Neural cell (in vitro differentiated cells): Measurements from ENCODE around the gene GLB1L.

ENCODE experiments used
- CTCF ChIP-seq: fragments of 450-650 bp; IDR thresholded peaks from 2 replicates; pipeline ENCODE4 v1.5.1; 2014; ENCODE audit warnings: antibody characterized with exemption, mild to moderate bottlenecking, moderate library complexity; ENCODE audit not compliant: poor library complexity, severe bottlenecking
- EP300 ChIP-seq: fragments of 450-650 bp; conservative IDR thresholded peaks from 2 replicates; pipeline ENCODE4 v1.6.1; 2014; ENCODE audit warnings: antibody characterized with exemption, mild to moderate bottlenecking, moderate library complexity; ENCODE audit not compliant: poor library complexity, severe bottlenecking

GRCh38 chr2:219287580-219288265 is 42.5 kb upstream of the GLB1L start:
- TF ChIP-seq CTCF (no peak), EP300 (no peak)
